ENCODE measurements around the gene ARMH3. TPM values are rescaled to one million over a fixed set of nuclear protein-coding genes. Genes with fewer than 3 reads are reported as not detected.

Gene ARMH3
- total RNA-seq, 1 experiment from 2014 or later: 17.1 TPM

- ChIA-PET POLR2A (no interaction called here), CTCF (interaction anchor here (0.8 to 4.4 kb wide), 5 partner anchors 14 to 135 kb away, joined by 3 to 29 read pairs (median 6); no protein-coding TSS in a partner anchor)
- H3K27ac Mint-ChIP-seq: peak overlapping the region; percentile 19; the same call in 1 of the 2 replicates
- H3K9me3 Mint-ChIP-seq: no peaks in the 10 kb centered on the region
- no peaks in the 10 kb centered on the region for H3K36me3 Mint-ChIP-seq
- no peak overlapping the region for H3K4me3 Mint-ChIP-seq
- H3K4me1 Mint-ChIP-seq: peaks cover 17% of the 10 kb centered on the region
- no peaks in the 10 kb centered on the region for H3K27me3 Mint-ChIP-seq (ENCODE audit: low read depth)
- no peak; the same call in 1 of the 2 replicates for ATAC-seq
- no peak for DNase-seq (ENCODE audit: low spot score)
- no peak for TF ChIP-seq USF2 (CRISPR knock-in tag; IDR thresholded peaks at IDR 0.05)
- no peak for TF ChIP-seq CREM (CRISPR knock-in tag; IDR thresholded peaks at IDR 0.05)
- no peak for TF ChIP-seq SMAD3 (CRISPR knock-in tag; IDR thresholded peaks at IDR 0.05; ENCODE audit: borderline replicate concordance)
- TF ChIP-seq FOXP1 (CRISPR knock-in tag; IDR thresholded peaks at IDR 0.05; ENCODE audit: borderline replicate concordance): no peak
- no peak for TF ChIP-seq ESRRA (CRISPR knock-in tag; IDR thresholded peaks at IDR 0.05; ENCODE audit: borderline replicate concordance)
- TF ChIP-seq ATF6 (CRISPR knock-in tag; IDR thresholded peaks at IDR 0.05): no peak
- TF ChIP-seq ZNF219 (CRISPR knock-in tag; IDR thresholded peaks at IDR 0.05; ENCODE audit: borderline replicate concordance): no peak
- TF ChIP-seq ATF2 (CRISPR knock-in tag; IDR thresholded peaks at IDR 0.05; ENCODE audit: borderline replicate concordance, low read depth): no peak
- no peak for TF ChIP-seq CBFB (CRISPR knock-in tag; IDR thresholded peaks at IDR 0.05; ENCODE audit: low read depth)
- no peak for TF ChIP-seq KAT7 (CRISPR knock-in tag; IDR thresholded peaks at IDR 0.05; ENCODE audit: borderline replicate concordance)
- TF ChIP-seq, protein P1, sequence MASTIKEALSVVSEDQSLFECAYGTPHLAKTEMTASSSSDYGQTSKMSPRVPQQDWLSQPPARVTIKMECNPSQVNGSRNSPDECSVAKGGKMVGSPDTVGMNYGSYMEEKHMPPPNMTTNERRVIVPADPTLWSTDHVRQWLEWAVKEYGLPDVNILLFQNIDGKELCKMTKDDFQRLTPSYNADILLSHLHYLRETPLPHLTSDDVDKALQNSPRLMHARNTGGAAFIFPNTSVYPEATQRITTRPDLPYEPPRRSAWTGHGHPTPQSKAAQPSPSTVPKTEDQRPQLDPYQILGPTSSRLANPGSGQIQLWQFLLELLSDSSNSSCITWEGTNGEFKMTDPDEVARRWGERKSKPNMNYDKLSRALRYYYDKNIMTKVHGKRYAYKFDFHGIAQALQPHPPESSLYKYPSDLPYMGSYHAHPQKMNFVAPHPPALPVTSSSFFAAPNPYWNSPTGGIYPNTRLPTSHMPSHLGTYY (CRISPR knock-in tag; IDR thresholded peaks at IDR 0.05): no peak
- no peak for TF ChIP-seq ZBTB43 (CRISPR knock-in tag; IDR thresholded peaks at IDR 0.05)
- no peak for TF ChIP-seq ZNF281 (CRISPR knock-in tag; IDR thresholded peaks at IDR 0.05)
- TF ChIP-seq, protein P2, sequence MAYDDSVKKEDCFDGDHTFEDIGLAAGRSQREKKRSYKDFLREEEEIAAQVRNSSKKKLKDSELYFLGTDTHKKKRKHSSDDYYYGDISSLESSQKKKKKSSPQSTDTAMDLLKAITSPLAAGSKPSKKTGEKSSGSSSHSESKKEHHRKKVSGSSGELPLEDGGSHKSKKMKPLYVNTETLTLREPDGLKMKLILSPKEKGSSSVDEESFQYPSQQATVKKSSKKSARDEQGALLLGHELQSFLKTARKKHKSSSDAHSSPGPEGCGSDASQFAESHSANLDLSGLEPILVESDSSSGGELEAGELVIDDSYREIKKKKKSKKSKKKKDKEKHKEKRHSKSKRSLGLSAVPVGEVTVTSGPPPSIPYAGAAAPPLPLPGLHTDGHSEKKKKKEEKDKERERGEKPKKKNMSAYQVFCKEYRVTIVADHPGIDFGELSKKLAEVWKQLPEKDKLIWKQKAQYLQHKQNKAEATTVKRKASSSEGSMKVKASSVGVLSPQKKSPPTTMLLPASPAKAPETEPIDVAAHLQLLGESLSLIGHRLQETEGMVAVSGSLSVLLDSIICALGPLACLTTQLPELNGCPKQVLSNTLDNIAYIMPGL (CRISPR knock-in tag; IDR thresholded peaks at IDR 0.05): no peak
- no peak for TF ChIP-seq FOXP4 (CRISPR knock-in tag; IDR thresholded peaks at IDR 0.05)
- TF ChIP-seq, protein P3, sequence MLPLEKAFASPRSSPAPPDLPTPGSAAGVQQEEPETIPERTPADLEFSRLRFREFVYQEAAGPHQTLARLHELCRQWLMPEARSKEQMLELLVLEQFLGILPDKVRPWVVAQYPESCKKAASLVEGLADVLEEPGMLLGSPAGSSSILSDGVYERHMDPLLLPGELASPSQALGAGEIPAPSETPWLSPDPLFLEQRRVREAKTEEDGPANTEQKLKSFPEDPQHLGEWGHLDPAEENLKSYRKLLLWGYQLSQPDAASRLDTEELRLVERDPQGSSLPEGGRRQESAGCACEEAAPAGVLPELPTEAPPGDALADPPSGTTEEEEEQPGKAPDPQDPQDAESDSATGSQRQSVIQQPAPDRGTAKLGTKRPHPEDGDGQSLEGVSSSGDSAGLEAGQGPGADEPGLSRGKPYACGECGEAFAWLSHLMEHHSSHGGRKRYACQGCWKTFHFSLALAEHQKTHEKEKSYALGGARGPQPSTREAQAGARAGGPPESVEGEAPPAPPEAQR (CRISPR knock-in tag; IDR thresholded peaks at IDR 0.05): no peak
- no peak for TF ChIP-seq RORB (CRISPR knock-in tag; IDR thresholded peaks at IDR 0.05)
- TF ChIP-seq ZNF263 (CRISPR knock-in tag; IDR thresholded peaks at IDR 0.05; ENCODE audit: low read depth): no peak
Observed at GRCh38 chr10:101875068-101875688, 180.8 kb downstream of the ARMH3 start.
